HG03159 (cell line): Measurements from ENCODE around the gene GLIS2.
"Not testable (repeated sequence)": the region's sequence is repeated elsewhere in the genome, so short reads cannot be mapped to it uniquely, and the experiment has no call there.

Experiments used
- ATAC-seq: cut with Tn5 transposase; IDR thresholded peaks from one replicate; pipeline ENCODE4 v1.9.1; 2021; ENCODE audit warnings: mild to moderate bottlenecking, moderate library complexity; ENCODE audit not compliant: unreplicated experiment

The GLIS2 gene

DNA sequence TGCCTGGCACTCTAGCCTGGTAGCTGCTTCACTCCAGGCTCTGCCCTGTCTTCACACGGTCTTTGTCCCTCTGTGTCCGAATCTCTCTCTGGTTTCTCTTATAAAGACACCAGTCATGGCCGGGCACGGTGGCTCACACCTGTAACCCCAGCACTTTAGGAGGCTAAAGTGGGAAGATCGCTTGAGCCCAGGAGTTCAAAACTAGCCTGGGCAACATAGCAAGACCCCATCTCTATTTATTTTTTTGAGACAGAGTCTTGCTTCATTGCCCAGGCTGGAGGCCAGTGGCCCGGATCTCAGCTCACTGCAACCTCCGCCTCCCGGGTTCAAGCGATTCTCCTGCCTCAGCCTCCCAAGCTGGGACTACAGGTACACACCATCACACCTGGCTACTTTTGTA lies 17.8 kb downstream of the GLIS2 start:
- not testable (repeated sequence) for ATAC-seq

- ATAC-seq, result no peak
These were observed 19.0 kb downstream of the GLIS2 start for GRCh38 chr16:4334724-4335495.

DNA sequence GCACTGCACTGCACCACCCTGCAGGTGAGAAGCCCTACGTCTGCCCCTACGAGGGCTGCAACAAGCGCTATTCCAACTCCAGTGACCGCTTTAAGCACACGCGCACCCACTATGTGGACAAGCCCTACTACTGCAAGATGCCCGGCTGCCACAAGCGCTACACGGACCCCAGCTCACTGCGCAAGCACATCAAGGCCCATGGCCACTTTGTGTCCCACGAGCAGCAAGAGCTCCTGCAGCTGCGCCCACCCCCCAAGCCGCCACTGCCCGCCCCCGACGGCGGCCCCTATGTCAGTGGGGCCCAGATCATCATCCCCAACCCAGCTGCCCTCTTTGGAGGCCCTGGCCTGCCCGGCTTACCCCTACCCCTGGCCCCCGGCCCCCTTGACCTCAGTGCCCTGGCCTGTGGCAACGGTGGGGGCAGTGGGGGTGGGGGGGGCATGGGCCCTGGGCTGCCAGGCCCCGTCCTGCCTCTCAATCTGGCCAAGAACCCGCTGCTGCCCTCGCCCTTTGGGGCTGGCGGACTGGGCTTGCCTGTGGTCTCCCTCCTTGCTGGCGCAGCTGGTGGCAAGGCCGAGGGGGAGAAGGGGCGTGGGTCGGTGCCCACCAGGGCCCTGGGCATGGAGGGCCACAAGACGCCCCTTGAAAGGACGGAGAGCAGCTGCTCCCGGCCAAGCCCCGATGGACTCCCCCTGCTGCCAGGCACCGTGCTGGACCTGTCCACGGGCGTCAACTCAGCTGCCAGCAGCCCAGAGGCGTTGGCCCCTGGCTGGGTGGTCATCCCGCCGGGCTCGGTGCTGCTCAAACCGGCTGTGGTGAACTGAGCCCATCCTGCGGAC lies 21.1 kb downstream of the GLIS2 start:
- no peak for ATAC-seq

GRCh38 chr16:4337540-4338088 lies 21.7 kb downstream of the GLIS2 start:
- no peak for ATAC-seq

DNA sequence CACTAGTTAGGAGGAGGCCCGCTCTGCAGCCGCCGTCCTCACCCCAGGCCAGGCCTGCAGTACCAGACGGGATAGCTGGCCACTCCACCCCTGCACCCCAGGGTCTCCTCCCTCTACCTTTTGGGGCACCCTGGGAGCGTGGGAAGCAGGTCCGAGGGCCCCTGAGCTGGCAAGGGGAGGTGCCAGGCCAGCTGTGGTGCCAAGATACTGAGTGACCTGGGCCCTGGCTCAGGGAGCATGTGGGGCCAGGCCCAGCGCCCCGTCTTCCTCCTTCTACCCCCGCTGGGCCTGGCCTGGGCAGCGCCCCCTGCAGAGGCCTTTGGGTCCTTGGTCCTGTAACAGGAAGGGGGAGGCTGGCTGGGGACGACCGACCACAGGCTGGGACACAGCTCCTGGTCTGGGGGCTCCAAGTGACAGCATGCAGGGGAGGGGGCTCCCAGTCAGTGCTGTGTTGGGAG lies 22.3 kb downstream of the GLIS2 start:
- ATAC-seq, result no peak

GRCh38 chr16:4338712-4339299 lies 22.9 kb downstream of the GLIS2 start:
- no peak for ATAC-seq

DNA sequence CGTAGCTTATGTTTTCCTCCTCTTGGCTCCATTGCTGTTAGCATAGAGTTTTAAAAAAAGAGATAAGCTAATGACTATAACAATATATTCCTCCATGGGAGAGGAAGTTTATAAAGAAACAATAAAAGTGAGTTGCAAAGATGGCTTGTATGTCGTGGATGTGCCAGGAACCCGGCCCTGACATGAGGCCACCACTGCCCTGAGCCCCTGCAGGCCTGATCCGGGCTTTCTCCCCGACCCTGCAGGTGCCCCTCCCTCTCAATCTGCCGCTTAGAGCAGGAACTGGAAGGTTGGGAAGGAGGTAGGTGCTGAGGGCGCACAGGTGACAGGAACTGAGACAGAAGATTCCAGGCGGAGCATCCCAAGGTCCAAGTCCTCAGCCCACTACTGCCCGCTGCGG lies 23.6 kb downstream of the GLIS2 start:
- ATAC-seq, result no peak

DNA sequence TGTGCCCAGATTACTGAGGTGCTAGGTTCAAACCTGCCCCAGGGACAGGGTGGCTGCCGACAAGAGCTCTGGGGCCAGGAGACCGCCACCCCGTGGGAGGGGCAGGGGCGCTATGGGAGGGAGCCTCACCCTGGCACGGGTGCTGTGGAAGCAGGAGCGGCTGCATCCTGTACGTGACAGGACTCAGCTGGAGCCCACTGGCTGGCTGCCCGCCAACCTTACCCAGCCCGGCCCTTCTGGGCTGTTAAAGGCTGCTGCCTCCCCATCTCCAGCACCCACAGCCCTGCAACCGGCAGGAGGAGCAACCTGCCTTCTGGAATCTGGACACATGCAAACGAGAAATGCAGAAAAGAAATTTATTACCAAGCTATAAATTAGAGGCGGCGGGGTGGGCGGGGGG lies 24.0 kb downstream of the GLIS2 start:
- no peak for ATAC-seq

DNA sequence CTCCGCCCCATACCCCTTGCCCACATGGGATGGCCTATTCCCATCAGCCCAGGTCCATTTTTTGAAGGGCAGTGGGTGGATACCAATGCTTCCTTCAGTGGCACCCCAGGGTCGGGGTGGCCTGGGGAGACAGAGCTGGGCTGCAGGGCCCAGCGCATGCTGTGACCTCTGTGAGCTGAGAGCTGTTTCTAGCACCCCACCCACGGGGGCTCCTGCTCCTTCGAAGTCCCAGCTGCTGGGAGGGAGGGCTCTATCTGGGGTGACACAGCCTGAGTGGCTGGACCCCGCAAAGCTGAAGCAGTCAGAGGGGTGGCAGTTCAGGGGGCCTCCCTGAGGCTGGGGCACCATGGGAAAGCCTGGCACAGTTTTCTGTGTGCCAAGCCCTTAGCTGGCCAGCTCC lies 24.6 kb downstream of the GLIS2 start:
- ATAC-seq, result no peak

GRCh38 chr16:4341250-4341649 lies 25.4 kb downstream of the GLIS2 start:
- no peak for ATAC-seq

- ATAC-seq, result no peak
These were observed 27.2 kb downstream of the GLIS2 start for GRCh38 chr16:4342866-4343744.

DNA sequence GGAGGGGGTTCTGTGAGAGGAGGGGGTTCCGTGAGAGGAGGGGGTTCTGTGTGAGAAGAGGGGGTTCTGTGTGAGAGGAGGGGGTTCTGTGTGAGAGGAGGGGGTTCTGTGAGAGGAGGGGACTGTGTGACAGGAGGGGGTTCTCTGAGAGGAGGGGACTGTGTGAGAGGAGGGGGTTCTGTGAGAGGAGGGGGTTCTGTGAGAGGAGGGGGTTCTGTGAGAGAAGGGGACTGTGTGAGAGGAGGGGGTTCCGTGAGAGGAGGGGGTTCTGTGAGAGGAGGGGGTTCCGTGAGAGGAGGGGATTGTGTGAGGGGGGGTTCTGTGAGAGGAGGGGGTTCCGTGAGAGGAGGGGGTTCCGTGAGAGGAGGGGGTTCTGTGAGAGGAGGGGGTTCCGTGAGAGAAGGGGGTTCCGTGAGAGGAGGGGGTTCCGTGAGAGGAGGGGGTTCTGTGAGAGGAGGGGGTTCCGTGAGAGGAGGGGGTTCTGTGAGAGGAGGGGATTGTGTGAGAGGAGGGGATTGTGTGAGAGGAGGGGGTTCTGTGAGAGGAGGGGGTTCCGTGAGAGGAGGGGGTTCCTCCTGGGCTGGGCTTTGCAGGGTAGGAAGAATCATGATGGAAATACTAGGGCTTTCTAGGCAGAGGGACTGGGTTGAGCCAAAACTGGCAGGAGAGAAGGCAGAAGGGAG lies 28.6 kb downstream of the GLIS2 start:
- ATAC-seq, result not testable (repeated sequence)

- ATAC-seq, result no peak
These were observed 29.3 kb downstream of the GLIS2 start for GRCh38 chr16:4344983-4345835.

GRCh38 chr16:4345836-4346781 lies 30.2 kb downstream of the GLIS2 start:
- ATAC-seq, result no peak

DNA sequence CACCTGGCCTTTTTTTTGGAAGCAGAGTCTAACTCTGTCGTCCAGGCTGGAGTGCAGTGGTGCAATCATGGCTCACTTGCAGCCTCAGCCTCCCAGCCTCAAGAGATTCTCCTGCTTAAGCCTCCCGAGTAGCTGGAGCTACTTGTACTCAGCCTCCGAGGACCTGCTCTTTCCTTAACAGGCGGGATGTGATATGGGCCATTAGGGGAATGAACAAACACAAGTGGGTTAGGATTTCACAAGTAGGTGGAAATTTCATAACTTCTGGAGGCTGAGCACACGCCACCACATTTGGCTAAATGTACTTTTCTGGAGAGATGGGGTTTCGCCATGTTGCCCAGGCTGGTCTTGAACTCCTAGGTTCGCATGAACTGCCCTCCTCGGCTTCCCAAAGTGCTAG lies 31.1 kb downstream of the GLIS2 start:
- ATAC-seq, result no peak

DNA sequence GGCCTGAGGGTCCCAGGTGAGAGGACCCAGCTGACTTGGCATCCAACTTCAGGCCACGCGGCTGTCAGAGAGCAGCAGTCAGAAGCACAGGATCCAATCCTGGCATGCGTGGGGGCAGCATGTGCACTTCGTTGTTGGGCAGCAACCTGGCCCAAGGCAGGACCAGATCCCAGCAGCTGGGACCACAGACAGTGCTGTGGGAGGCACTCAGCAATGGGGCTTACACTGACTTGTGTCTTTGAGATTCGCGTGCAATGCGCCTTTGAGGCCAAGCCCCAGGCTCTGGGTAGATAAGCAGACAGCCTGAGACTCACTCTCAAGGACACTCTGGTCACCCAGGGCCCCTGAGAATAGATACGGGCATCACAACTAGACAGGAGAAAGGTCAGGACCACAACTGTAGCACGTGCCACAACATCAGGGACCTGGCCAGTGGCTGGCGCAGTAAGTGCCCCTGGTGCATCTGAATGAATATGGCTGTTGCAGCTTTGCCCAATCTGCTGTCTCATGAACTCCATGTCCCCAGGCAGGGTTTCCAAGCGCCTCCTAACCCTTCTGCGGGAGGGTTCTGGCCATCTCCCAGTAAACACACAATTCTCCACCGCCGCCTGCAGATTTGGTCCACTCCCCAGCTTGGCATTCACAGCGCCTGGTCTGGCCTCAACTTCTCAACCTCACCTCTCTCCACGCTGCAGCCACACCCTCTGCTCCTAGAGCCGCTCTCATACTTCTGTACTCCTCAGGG lies 32.1 kb downstream of the GLIS2 start:
- ATAC-seq, result no peak

GRCh38 chr16:4349332-4349731 lies 33.5 kb downstream of the GLIS2 start:
- no peak for ATAC-seq
